Measurements from ENCODE around the gene PCDH9.
"Not testable (repeated sequence)": the region's sequence is repeated elsewhere in the genome, so short reads cannot be mapped to it uniquely, and the experiment has no call there.

DNA sequence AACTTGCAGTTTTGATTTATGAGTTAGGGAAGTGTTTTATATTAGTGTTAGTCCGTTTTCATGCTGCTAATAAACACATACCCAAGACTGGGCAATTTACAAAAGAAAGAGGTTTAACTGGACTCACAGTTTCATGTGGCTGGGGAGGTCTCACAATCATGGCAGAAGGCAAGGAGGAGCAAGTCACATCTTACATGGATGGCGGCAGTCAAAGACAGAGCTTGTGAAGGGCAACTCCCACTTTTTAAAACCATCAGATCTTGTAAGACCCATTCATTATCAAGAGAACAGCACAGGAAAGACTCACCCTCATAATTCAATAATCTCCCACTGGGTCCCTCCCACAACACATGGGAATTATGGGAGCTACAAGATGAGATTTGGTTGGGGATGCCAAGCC is 349.0 kb downstream of the PCDH9 start:
- TF ChIP-seq, protein P1, sequence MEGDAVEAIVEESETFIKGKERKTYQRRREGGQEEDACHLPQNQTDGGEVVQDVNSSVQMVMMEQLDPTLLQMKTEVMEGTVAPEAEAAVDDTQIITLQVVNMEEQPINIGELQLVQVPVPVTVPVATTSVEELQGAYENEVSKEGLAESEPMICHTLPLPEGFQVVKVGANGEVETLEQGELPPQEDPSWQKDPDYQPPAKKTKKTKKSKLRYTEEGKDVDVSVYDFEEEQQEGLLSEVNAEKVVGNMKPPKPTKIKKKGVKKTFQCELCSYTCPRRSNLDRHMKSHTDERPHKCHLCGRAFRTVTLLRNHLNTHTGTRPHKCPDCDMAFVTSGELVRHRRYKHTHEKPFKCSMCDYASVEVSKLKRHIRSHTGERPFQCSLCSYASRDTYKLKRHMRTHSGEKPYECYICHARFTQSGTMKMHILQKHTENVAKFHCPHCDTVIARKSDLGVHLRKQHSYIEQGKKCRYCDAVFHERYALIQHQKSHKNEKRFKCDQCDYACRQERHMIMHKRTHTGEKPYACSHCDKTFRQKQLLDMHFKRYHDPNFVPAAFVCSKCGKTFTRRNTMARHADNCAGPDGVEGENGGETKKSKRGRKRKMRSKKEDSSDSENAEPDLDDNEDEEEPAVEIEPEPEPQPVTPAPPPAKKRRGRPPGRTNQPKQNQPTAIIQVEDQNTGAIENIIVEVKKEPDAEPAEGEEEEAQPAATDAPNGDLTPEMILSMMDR (conservative IDR thresholded peaks at IDR 0.05; ENCODE audit: low read length) = not testable (repeated sequence)
- not testable (repeated sequence) for TF ChIP-seq EZH2phosphoT487 (IDR thresholded peaks at IDR 0.05; ENCODE audit: borderline replicate concordance)

All from Loucy (cell line).